UCSD-AML1 (cell line): Measurements from ENCODE around the gene HS6ST1.
"Not testable (repeated sequence)": the region's sequence is repeated elsewhere in the genome, so short reads cannot be mapped to it uniquely, and the experiment has no call there.

Experiments
- DNase-seq: peaks from one replicate; lab custom pipeline; 2025; ENCODE audit not compliant: unreplicated experiment; lab: John Stamatoyannopoulos, UW

HS6ST1 gene

DNA sequence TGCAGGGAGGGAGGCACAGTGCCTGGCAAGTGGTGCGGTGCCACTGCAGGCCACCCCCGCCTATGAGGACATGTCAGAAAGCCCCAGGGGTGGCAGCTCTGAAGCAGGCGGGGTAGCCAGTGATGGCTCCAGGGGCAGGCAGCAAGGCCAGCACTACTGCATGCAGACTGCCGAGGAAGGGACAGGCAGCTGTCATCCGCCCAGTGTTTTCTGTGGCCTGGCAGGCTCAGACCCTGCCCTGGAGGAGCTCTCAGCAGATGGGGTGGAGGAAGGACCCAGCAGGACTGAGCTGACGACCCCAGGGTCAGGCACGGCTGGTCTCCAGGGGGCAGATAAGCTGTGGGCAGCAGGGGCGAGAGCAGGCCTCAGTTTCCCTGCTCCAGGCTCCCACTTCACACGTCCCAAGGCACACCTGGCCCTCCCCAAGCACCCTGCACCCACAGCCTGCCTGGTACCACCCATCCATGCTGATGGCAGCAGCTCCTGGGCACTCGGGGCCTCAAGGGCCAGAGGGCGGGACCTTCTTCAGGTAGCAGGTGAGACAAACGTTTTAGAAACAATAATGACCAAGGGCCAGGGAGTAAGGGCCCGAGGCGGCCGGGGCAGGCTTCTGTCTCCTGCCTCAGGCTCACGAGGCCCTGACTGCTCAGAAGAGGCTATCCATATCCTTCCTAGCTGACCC, 48.5 kb downstream of the HS6ST1 start:
- DNase-seq = no peak

DNA sequence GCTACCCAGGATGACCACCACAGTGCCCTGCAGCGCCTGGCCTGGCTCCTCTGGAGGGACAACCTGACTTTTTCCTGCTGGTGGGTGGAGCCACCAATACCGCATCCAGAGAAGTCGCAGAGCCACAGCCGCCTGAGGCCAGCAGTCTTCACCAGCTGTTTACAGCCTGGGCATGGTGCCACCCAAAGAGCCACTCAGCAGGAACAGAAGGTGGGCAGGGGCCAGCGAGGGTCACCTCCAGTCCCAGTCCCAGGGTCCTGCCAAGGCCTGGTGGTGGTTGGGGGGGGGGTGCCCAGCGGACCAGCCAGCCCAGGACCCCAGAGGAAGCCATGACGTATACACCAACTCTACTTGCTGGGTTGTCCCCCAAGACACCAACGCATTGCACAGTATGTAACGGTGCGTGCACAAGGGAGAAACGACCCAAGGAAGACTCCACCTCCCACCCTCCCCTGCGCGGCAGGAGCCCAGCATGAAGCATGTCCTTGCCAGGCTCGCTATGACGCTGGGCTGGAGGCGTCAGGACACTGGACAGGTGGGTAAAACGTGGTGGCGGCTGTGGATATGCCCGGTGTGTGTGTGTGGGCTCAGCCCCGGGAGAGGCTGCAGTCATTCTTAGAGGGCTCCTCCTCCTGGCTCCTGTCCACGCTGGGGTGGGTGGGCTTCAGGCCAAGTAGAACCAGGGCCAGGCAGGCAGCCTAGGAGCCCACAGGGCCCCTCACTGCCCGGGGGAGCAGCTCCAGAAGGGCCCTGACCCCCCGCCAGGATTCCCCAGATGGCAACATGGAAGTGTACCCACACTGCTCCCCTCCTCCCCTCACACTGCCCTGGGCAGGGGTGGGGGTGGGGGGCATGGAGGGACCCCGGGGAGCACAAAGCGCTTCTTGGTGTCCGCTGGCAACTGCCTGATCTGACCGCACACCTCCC, 49.3 kb downstream of the HS6ST1 start:
- no peak for DNase-seq

DNA sequence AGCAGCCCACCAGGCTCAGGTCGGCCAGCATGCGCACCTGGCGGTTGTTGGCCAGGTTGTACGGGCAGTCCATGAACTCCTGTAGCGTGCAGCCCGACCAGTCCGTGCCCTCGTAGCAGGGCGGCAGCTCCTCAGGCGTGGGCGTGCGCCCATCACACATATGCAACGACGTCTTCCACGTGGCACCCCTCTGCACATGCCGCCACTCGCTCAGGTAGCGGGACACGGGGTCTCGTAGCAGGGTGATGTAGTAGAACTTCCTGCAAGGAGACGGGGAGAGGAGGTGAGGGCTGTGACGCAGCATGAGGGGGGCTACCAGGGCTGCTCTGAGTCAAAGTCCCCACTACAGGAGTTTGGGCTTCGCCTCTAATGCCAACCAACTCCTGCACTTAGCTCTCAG, 50.1 kb downstream of the HS6ST1 start:
- not testable (repeated sequence) for DNase-seq

DNA sequence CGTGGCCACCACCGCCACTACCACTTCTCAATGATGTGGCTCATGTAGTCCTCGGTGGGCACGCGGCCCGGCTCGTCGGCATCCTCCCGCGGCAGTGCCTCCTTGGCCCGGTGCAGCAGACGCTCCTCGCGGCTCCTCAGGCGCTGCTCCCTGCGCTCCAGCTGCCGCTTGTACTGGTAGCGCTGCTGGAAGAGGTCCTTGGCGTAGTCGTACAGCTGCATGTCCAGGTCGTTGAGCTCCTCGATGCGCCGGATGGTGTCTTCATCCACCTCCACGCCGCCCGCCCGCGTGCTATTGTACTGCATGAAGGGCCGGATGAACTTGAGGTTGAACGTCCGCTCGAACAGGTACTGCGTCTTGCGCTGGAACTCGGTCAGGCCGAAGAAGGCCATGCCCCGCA, 50.5 kb downstream of the HS6ST1 start:
- not testable (repeated sequence) for DNase-seq

DNA sequence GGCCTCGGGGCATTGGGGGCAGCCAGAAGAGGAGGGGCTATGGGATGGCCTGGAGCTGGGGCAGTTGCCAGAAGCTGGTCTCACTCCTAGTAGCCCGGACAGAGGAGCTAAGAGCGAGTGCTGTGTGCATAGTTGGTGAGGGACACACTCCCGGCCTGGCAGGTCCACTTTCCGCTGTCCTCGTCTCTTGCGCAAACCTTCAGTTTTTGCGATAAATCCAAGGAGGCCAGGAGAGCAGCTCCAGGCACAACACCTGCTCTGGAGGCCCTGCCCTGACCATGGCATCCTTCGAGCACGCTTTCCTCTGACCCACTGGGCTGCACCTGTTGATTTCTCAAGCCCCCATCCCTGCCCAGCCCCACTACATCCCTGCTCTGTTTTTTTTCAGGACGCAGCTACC, 51.0 kb downstream of the HS6ST1 start:
- DNase-seq = not testable (repeated sequence)

DNA sequence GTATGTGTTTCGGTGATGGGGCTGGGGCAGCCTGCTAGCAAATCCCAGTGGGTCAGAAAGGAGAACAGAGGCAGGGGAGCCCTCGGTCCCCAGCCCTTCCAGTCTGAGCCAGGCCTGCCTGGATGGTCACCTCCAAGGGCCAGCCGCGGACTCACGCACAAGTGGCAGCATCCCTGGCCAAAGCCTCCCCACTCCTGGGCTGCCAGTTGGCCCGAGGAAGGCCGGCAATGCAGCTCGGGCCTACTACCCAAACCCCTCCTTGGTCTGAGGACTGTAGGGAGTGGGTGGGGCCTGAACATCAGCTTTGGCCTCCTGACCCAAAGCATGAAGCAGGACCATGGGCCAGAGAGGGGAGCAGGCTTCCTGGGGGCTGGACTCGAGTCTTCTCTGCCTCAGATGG, 51.5 kb downstream of the HS6ST1 start:
- not testable (repeated sequence) for DNase-seq

DNA sequence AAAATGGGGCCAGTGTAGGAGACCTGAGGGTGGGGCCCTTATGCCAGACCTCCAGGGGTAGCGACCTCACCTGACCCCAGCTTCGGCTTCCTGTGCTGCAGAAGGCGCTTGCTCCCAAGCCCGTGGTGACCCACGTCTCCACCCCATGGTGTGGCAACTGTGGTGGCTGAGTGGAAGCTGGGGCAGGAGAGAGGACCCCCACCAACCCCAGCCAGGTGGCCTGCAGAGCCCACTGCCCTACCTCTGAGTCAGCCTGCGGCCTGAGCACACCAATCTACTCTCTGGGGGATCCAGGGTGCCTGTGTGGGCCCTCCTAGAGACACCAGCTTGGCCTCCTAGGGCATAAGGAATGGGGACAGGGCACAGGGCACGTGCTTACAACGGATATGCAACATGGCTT, 52.2 kb downstream of the HS6ST1 start:
- DNase-seq = not testable (repeated sequence)

DNA sequence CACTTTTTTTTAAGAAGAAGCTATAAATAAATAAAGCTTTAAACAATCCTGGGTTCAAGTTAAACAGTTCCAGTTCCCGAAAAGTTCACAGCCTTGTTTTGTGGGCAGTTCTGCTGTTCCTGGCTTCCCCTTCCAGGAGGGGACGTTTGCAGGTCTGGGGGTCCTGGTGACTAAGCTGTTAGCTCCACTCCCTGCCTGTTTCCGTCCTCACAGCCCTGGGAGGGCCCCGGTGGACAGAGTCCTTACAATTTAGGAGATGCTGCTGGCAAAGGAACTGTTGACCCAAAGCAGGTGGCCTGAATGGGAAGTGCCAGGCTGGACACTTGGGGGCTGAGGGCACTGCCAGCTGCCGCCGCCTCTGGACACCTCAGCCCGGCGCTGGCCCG, 53.1 kb downstream of the HS6ST1 start:
- DNase-seq = not testable (repeated sequence)

DNA sequence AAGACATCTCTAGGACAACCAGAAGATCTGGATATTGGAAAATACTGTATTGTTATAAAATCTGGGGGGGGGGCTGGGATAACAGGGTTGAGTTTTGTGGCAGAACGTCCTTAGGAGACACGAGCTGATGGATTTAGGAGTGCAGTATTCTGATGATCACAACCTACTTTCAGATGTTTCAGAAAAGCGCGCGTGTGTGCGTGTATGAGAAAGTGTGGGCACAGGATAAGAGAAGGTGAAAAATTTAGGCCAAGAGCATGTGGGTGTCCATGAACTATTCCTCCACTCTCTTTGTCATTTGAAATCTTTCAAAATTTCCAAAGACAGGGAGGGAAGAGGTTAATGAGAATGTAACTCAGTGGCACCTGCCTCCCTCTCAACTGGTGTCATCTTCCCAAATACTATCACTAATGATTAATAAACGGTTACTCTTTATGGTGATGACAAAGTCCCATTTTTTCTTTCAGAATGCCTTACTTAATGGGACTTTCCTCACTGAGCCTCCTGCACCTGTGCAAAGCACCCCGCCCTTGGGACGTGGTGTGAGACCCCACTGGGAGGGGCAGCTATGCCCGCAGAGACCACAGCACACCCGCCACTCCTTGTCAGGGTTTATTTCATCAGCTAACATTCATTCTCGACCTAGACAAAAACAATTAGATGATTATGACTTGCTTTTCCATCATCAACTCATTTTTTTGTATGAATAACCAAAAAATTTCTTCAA, 53.6 kb downstream of the HS6ST1 start:
- no peak for DNase-seq

DNA sequence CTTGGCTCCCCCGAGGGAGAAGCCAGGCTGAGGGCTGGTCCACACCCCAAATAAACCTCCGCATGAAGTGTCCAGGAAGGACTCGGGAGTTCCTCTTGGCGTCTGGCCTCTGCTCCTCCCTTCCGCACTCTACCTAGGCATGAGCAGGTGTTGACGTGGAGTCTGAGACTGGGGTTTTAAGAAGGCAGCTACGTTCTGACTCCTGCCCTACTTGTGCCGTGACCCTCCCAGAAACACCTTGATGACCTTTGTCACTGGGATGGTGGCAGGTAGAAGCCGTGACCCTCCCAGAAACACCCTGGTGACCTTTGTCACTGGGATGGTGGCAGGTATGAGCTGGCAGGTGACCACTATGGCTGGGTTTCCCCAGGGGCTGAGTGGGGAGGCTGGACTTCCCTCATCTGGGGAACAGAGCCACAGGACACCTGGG, 54.8 kb downstream of the HS6ST1 start:
- DNase-seq = no peak

DNA sequence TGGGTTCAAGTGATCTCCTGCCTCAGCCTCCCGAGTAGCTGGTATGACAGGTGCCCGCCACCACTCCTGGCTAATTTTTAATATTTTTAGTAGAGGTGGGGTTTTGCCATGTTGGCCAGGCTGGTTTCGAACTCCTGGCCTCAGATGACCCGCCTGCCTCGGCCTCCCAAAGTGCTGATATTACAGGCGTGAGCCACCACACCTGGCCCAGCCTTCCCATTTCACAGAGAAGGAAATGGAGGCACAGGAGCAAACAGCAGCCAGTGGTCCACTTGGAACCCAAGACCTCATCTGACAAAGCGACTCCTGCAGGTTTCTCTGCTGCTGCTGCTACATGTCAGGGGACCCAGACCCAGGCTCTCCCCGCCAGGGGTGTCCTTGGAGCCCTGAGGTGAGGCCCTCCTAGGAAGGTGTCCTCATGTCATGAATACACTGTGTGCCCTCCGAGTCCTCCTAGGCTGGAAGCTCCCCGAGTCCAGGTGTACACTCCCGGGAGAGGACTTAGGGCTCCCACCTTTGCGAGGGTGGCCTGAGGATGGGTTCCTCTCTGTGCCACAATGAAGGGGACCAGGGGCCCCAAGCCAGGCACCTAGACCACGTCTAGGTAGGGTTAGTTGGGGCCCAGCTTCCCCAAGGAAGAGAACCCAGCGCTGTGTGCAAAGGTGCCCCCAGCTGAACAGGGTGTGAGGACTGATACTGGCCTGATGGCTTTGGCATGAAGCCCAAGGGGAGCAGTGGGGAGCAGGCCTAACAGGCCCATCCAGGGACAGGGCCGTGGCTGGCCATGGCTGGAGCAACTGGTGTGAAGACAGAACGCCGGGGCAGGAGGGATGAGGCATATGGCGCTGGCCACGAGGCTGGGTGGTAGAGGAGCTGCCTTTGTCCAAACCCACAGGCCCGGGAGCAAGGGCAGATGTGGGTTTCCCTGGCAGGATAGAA, 56.1 kb downstream of the HS6ST1 start:
- DNase-seq = no peak

DNA sequence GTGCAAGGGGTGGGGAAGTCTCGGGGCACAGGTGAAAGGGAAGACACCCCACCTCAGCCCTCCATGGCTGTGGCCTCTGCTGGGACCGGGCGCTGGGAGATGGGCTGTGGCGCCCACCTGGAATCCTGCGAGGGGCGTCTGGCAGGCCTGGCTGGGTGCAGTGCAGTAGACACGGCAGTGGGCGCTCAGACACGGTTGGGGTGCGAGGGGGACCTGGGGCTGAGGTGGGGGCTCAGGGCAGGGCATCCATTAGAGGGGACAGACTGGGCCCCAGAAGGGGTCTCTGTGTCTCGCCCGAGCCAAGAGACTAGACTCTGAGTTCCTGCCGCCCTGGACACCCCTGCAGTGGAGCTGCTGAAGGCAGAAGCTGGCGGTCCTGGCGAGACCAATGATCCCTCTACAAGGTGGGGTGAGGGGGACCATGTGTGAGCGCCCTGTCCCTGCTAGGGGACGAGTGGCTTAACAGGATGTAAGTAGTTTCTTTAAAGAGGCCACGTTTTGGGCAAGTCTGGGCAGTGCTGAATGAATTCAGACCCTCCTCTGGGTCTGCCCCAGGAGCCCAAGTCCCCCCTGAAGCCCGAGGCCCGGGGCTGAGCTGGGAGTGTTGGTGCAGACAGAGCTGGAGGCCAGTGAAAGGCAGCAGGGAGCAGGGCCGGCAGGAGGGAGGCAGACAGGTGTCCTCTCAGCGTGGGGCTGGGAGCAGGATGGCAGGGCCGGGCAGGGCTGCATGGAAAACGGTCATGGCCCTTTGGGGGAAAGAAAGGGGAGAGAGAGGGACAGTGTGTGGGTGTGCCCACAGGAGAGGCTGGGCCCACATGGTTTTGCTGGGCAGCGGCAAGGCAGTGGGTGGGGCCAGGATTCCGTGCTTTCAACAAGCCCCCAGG, 57.2 kb downstream of the HS6ST1 start:
- no peak for DNase-seq

DNA sequence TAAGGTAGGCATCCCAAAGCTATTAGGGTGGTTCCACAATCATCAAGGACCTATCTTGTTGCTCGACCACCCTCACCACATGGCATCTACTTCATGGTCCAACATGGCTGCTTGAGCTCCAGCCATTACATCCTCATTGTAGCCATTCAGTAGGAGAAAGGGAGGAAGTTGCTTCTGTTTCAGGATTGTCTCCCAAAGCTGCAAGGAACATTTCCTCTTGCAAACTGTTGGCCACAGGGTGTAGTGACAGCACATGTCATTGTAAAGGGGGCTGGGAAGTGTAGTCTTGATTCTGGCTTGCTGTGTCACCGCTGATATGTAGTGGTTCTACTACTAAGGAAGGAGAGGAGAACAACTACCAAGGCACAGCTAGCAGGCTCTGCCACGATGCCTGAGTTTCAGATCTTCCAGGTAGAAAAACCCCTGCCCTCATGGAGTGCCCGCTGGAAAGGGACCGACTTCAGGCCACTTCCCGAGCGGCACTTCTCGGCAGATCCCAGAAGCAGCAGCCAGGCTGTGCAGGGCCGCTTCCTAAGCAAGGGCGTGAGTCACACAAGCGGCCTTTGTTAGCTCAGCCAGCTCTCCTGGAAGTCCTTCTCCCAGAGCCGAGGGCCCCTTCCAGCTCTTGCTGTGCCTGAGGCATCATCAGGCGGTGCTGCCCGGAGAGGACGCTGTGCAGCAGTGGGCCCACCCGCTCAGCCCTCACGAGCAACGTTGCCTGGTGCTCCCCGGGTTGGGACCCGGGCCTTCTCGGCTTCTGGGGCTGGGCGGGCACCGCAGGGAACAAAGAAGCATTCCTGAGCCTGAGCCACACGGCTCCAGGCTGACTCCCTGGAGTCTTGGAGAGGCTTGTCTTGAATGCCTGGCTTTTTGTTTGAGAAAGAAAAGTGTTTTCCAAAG, 58.2 kb downstream of the HS6ST1 start:
- no peak for DNase-seq

DNA sequence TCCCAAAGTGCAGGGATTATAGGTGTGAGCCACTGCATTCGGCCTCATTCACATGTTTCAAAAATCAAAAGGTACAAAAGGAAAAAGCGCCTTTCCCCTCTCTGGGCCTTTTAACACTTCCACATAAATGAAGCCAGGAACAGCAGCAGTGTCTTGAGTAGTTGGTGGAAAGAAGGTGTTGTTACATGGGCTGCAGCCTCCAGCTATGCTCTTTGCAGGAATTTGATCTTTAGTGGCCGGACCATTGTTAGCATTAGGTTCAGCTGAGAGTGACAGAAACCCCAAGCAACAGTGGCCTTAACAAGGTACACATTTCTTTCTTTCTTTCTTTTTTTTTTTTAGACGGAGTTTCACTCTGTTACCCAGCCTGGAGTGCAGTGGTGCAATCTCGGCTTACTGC, 59.1 kb downstream of the HS6ST1 start:
- DNase-seq = no peak

DNA sequence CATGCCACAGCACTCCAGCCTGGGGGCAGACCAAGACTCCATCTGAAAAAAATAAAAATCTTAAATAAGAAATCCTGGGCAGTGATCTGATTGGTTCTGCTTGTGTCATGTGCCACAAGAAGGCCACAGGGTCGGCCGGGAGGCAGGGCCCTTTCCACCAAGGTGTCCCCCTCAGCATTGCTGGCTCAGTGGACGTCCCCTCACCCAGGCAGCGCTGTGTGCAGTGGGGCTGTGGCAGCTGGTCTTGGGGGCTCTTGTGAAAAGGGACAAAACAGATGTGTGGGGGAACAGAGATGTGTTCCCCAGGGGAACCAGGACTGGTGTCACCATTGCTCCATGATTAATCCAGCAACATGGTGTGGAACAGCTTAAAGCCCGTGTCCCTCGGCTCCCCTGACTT, 60.5 kb downstream of the HS6ST1 start:
- no peak for DNase-seq

DNA sequence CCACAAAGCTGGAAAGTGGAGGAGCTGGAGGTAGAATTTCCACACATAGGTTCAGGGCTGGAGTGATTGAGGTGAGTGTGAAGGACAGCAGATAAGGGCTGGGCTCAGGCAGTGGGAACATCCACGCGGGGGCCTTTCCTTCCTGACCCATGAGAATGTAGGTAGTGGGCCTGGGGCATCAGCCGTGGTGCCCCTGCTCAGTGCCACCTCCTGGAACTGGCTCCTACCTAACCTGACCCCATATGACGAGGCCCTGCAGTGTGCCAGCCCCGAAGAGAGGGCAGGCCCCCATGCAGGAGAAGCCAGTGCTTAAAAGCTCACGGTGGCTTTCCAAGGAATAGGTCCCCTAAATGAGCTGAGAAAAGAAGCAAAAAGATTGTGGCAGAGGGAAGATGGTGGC, 66.2 kb downstream of the HS6ST1 start:
- DNase-seq = no peak

DNA sequence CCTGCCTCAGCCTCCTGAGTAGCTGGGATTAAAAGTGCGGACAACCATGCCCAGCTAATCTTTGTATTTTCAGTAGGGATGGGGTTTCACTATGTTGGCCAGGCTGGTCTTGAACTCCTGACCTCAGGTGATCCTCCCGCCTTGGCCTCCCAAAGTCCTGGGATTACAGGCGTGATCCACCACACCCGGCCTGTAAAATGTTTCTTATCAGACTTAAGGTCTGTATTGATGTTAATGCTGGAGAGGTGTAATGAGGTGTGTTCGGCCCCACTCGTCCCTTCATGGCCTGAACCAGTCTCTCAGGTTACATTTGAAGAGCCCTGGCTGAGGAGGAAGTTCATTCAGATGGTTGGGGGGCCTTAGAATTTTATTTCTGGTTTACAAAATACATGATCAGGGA, 66.6 kb downstream of the HS6ST1 start:
- DNase-seq = not testable (repeated sequence)

DNA sequence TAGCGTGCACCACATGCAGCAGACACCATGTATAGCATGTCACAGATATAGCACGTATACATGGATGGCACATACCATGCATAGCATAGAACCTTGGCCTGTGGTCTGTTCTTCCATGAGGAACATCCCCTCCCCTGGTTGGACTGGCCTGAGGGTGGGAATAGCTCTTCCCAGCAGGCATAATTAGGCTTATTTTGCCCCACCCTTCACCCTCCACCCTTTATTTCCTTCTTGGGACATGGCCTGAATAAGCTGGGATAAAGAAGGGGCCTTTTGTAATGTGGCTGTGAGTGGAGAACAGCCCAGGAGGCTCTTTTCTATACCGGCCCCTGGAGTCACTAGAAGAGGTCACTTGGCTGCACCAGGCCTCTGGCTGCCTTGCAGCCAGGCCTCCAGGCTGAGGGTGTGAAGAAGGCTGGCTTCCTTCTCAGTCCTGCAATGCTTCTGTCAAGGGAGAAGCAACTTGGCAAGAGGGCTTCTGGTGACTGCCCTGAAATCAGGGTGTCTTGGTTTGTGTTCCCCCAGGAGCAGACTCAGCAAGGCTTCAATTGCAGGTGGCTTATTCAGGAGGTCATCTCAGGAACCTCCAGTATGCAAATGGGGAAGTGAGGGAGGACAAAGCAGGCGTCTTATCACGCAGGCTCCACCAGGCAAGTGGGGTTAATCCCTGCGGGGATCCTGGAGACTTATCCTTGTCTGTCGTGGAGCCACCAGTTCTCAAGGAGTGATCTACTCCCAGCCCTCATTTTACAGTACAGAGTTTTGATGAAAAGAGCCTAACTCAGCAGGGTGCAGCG, 68.2 kb downstream of the HS6ST1 start:
- DNase-seq = no peak
